OCI-LY1 (cell line): ENCODE data around the gene ZNF778.
A peak's percentile ranks its signal among the peaks of the same experiment; 100 is the strongest.

Experiments used
- H2AFZ ChIP-seq: fragments of 200-600 bp; sonication (generic), shearing (Covaris generic); 2 replicates; pipeline ENCODE4 v1.6.0; 2014; ENCODE audit warnings: antibody characterized with exemption, mild to moderate bottlenecking, low read length
- H3F3A ChIP-seq: fragments of 200-600 bp; sonication (generic), shearing (Covaris generic); 2 replicates; pipeline ENCODE4 v1.6.0; 2014; ENCODE audit warnings: mild to moderate bottlenecking, antibody characterized with exemption, low read length, moderate library complexity; ENCODE audit not compliant: insufficient read depth
- H3K27ac ChIP-seq: fragments of 200-600 bp; sonication (generic); 2 replicates; pipeline ENCODE4 v1.5.1; 2014; ENCODE audit warnings: low read length, mixed run types, mild to moderate bottlenecking, low read depth; ENCODE audit not compliant: poor library complexity, severe bottlenecking
- H3K27me3 ChIP-seq: fragments of 200-600 bp; sonication (generic); 2 replicates; pipeline ENCODE4 v1.6.0; 2014; ENCODE audit warnings: antibody characterized with exemption, mild to moderate bottlenecking, low read length, moderate library complexity; ENCODE audit not compliant: insufficient read depth
- H3K36me3 ChIP-seq: fragments of 200-600 bp; sonication (generic); 2 replicates; pipeline ENCODE4 v1.6.1; 2014; ENCODE audit warnings: mild to moderate bottlenecking, antibody characterized with exemption, low read length, moderate library complexity, mixed read lengths; ENCODE audit not compliant: insufficient read depth
- H3K4me1 ChIP-seq: fragments of 200-600 bp; sonication (generic); 2 replicates; pipeline ENCODE4 v1.5.1; 2014; ENCODE audit warnings: mild to moderate bottlenecking, low read length, moderate library complexity; ENCODE audit not compliant: insufficient read depth, severe bottlenecking
- H3K4me2 ChIP-seq: fragments of 200-600 bp; sonication (generic), shearing (Covaris generic); 2 replicates; pipeline ENCODE4 v1.6.1; 2014; ENCODE audit warnings: low read length
- H3K4me3 ChIP-seq: fragments of 200-600 bp; sonication (generic); 2 replicates; pipeline ENCODE4 v1.5.1; 2014; ENCODE audit warnings: low read length, low read depth, mild to moderate bottlenecking, mixed read lengths; ENCODE audit not compliant: poor library complexity, severe bottlenecking
- H3K79me2 ChIP-seq: fragments of 200-600 bp; shearing (Covaris generic); 2 replicates; pipeline ENCODE4 v1.6.1; 2016; ENCODE audit warnings: mixed run types, low read length, mixed read lengths; ENCODE audit not compliant: insufficient read depth
- H3K9ac ChIP-seq: fragments of 200-600 bp; sonication (generic), shearing (Covaris generic); 2 replicates; pipeline ENCODE4 v1.6.1; 2014; ENCODE audit warnings: mild to moderate bottlenecking, low read length, mixed read lengths
- H3K9me2 ChIP-seq: fragments of 200-600 bp; sonication (generic), shearing (Covaris generic); 2 replicates; pipeline ENCODE4 v1.6.1; 2014; ENCODE audit warnings: low read depth, mild to moderate bottlenecking, low read length, mixed read lengths
- H3K9me3 ChIP-seq: fragments of 200-600 bp; shearing (Covaris generic); 2 replicates; pipeline ENCODE4 v1.6.1; 2014; ENCODE audit warnings: low read length, mixed read lengths
- H4K20me1 ChIP-seq: fragments of 200-600 bp; sonication (generic), shearing (Covaris generic); 2 replicates; pipeline ENCODE4 v1.6.0; 2016; ENCODE audit warnings: mild to moderate bottlenecking, low read length; ENCODE audit not compliant: insufficient read depth
- CTCF ChIP-seq: fragments of 200-600 bp; sonication (generic), shearing (Covaris generic); IDR thresholded peaks from 2 replicates; pipeline ENCODE4 v1.5.1; 2017; ENCODE audit warnings: mild to moderate bottlenecking, antibody characterized with exemption, low read length, moderate library complexity, mixed read lengths
- EZH2 ChIP-seq: fragments of 200-600 bp; sonication (generic), shearing (Covaris generic); IDR thresholded peaks from 2 replicates; pipeline ENCODE4 v1.8.0; 2017; ENCODE audit warnings: borderline replicate concordance, mixed run types, mild to moderate bottlenecking, antibody characterized with exemption, low read length, moderate library complexity, mixed read lengths

Gene ZNF778

GRCh38 chr16:89170346-89171215 is 46.9 kb upstream of the ZNF778 start:
- H3K79me2 ChIP-seq, result no peaks in the 10 kb centered on the region
- no peak overlapping the region for H3K27ac ChIP-seq
- no peaks in the 10 kb centered on the region for H3F3A ChIP-seq
- no peaks in the 10 kb centered on the region for H4K20me1 ChIP-seq
- TF ChIP-seq CTCF (peak; percentile 19; the same call in 1 of the 2 replicates), EZH2 (no peak)
- no peak overlapping the region for H3K9ac ChIP-seq
- peak overlapping the region; percentile 59 for H3K4me2 ChIP-seq
- H3K36me3 ChIP-seq, result no peaks in the 10 kb centered on the region
- H3K4me1 ChIP-seq, result peaks cover 15% of the 10 kb centered on the region
- H3K4me3 ChIP-seq, result peak overlapping the region; percentile 36
- no peaks in the 10 kb centered on the region for H3K9me3 ChIP-seq
- peaks cover 10% of the 10 kb centered on the region for H3K27me3 ChIP-seq
- no peaks in the 10 kb centered on the region for H3K9me2 ChIP-seq
- H2AFZ ChIP-seq, result no peak overlapping the region

- Histone ChIP-seq H3K9me3 (no peaks in the 10 kb centered on the region), H3K27ac (no peak within 1 kb of the TSS), H3K9me2 (no peaks in the 10 kb centered on the region), H3K36me3 (no peaks in the 10 kb centered on the region), H3K4me1 (peaks cover 15% of the 10 kb centered on the region), H3K9ac (no peak within 1 kb of the TSS), H3K4me3 (peak within 1 kb of the TSS; percentile 36), H3F3A (no peaks in the 10 kb centered on the region), H3K4me2 (peak within 1 kb of the TSS; percentile 59), H4K20me1 (no peaks in the 10 kb centered on the region), H3K27me3 (peaks cover 10% of the 10 kb centered on the region), H2AFZ (no peak within 1 kb of the TSS), H3K79me2 (no peaks in the 10 kb centered on the region)
- no peak for TF ChIP-seq EZH2
- no peak for TF ChIP-seq CTCF
These were observed 46.0 kb upstream of the ZNF778 start, which contains the start of gene CDH15 for GRCh38 chr16:89171216-89172170. Gene CDH15, plus strand, starts transcription at chr16:89171748. Its CDS starts 84 bp downstream, at chr16:89171832.

GRCh38 chr16:89172171-89172527 is 45.4 kb upstream of the ZNF778 start:
- Histone ChIP-seq H4K20me1 (no peaks in the 10 kb centered on the region), H3K4me3 (no peak overlapping the region), H3K27me3 (peaks cover 10% of the 10 kb centered on the region), H3K9me3 (no peaks in the 10 kb centered on the region), H2AFZ (no peak overlapping the region), H3K4me1 (peaks cover 15% of the 10 kb centered on the region), H3K27ac (no peak overlapping the region), H3K9ac (no peak overlapping the region), H3K36me3 (no peaks in the 10 kb centered on the region), H3K4me2 (no peak overlapping the region), H3K79me2 (no peaks in the 10 kb centered on the region), H3K9me2 (no peaks in the 10 kb centered on the region), H3F3A (no peaks in the 10 kb centered on the region)
- TF ChIP-seq CTCF (no peak), EZH2 (no peak)
